CD4-positive, alpha-beta T cell treated with Interleukin-4 for 4 hours (primary cell): ENCODE data around the gene TNFSF13B.
"Not testable (repeated sequence)": the region's sequence is repeated elsewhere in the genome, so short reads cannot be mapped to it uniquely, and the experiment has no call there.

ENCODE experiments used
- DNase-seq: peaks from one replicate; pipeline ENCODE4 v3.0.0-alpha.2; 2020

Gene TNFSF13B

DNA sequence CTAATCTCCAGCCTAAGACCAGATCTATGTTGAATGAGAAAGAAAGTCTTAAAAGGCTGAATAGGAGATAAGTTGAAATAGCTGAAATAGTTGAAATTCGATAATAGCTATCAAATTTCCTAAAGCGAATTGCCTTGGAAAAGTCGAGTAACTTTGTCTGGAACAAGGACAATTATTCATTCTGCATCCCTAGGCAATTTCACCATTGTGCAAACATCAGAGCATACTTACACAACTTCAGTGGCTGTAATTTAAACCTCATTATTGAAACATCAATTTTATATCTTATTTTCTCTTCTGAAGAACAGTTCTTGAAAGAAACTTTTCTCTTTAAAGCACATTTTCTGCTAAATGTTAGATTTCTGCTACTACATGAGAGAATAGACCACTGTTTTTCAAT lies 13.6 kb downstream of the TNFSF13B start:
- no peak for DNase-seq

DNA sequence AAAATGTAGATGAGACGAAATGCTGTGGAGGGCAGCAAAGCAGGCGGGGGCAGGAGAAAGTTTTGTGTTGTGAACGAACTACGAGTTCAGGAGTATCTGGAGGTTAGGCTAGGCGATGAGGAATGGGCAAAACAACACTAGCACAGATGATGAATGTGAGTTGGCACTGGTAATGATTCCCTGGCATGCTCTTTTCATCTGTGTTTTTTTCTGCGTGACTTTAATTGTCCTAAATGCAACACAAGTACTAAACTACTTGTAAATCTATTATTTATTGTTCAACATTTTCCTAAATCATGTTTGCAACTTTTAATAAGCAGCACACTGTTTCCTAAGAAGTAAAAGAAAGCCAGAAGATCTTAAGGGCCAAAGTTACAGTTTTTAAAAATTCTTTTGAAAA lies 19.2 kb downstream of the TNFSF13B start:
- DNase-seq, result no peak

DNA sequence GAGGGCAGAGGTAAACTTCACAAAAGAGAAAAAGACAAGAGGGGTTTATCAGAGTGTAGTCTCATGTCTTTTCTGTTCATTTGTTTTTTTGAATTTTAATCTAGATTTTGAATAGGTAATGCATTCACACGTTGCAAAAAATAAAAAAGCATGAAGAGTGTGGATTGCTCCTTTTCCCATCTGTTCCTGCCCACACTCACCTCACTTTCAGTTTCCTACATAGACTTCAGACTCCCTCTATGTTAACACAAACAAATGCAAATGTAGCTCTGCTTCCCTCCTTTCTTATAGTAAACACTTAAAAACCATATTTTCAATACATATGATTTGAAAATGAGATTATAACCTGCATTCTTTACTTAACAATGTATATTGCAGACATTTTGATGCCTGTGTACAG lies 20.3 kb downstream of the TNFSF13B start:
- no peak for DNase-seq

DNA sequence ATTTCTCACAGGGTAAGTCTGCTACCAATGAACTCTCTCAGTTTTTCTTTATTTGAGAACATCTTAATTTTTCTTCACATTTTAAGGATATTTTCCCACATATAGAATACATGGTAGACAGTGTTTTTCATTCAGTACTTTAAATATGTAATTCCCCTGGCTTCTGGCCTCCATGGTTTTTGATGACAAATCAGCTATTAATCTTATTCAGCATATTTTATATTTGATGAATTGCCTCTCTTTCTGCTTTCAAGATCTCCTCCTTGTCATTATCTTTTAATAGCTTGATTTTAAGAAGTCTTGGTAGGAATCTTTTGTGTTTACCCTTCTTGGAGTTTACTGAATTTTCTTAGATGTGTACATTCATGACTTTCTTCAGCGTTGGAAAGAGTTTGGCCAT lies 27.6 kb downstream of the TNFSF13B start:
- DNase-seq, result no peak

DNA sequence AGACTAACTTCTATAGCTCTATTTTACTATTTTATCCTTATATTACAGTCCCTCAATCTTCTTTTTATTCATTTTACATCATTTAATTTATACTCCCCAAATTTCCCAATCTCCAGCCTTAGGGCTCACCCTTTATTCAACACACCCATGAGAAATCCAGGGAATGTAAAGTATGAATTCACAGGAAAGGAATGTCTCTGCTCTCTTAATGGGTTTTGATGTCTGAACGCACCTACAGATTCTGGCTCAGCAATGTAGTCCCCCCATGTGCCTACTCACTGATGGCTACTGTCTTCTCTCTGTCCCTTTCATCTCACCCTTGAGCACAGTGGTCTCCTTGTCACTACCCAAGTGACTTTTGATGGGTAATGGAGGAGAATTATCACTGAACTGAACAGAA lies 32.8 kb downstream of the TNFSF13B start:
- DNase-seq, result no peak

DNA sequence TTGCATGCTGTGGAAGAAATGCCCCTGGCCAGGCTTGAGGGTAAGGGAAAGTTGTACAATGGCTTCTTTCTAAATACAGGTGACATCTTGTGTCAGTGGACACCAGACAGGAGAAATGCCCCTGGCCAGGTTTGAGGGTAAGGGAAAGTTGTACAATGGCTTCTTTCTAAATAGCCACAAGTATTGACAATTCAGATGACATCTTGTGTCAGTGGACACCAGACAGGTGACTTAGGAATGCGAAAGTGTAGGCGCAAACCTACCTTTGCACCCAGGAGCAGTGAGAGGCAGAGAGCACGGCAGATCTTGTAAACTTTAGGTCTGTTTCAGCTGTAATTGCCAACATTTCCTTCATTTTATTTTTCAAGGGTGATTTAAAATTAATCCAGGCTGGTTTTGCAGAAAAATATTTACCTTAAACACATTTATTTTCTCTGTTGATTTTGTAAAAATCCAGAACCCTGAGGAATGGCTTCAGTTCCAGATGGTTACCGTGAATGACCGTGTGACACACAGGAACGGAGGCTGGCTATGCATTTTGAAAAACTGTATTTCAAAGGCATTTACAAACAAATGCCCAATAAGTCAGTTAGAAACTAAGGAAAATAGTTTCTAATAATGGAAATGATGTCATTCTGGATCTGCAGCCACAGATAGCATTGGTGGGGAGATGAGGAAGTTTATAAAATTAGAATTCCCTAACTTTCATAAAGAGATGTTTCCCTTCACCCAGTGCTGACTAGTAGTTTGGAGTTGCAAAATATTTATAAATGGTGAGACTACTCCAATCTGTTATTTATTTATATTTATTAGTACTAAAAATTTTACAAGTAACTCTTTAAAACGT lies 34.9 kb downstream of the TNFSF13B start:
- DNase-seq, result no peak

DNA sequence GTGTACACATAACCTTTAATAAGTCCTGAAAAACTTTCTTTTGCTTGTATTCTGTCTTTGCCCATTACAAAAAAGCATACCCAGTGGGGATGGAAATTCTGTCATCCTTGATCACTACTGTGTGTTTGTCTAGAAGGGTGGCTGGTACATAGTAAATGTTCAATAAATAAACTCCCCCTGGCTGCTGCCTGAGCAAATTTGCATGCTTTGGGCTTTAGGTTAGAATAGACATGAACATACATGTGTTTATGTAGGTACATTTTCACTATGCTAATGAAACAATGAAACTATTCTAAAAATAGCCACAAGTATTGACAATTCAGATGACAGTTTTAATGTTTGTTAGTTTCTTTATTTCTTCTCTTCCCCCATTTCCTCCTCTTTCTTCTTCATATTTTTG lies 36.1 kb downstream of the TNFSF13B start:
- no peak for DNase-seq

DNA sequence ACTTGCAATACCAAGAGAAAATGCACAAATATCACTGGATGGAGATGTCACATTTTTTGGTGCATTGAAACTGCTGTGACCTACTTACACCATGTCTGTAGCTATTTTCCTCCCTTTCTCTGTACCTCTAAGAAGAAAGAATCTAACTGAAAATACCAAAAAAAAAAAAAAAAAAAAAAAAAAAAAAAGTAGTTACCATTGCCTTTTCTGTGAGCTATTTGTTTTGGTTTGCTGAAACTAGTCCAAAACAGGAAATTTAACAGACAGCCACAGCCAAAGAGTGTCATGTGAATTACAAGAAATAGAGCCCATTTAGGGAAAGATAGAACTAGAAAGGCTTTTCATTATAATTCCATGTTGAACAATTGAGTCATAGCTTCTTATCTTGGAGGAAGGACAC lies 37.3 kb downstream of the TNFSF13B start:
- DNase-seq, result peak; percentile 29

DNA sequence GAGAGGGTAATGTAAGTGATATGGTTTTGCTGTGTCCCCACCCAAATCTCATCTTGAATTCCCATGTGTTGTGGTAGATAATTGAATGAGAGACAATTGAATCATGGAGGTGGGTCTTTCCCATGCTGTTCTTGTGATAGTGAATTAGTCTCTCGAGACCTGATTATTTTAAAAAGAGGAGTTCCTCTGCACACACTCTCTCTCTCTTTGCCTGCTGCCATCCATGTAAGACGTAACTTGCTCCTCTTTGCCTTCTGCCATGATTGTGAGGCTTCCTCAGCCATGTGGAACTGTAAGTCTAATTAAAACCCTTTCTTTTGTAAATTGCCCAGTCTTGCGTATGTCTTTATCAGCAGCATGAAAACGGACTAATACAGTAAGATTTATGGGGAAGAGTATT lies 42.1 kb downstream of the TNFSF13B start:
- DNase-seq, result not testable (repeated sequence)

DNA sequence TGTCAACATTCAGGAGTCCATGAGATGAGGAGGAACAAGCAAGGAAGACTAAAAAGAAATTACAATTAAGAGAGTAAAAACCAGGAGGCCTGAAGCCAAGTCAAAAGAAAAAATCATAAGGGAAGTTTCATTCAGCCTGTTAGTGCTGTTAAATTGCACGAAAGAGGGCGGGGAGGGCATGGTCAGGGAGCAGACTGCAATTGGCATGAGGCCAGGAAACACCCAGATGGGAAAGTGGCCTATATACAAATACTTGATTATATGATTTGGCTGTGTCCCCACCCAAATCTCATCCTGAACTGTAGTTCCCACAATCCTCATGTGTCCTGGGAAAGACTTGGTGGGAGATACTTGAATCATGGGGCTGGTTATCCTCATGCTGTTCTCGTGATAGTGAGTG lies 43.9 kb downstream of the TNFSF13B start:
- no peak for DNase-seq

DNA sequence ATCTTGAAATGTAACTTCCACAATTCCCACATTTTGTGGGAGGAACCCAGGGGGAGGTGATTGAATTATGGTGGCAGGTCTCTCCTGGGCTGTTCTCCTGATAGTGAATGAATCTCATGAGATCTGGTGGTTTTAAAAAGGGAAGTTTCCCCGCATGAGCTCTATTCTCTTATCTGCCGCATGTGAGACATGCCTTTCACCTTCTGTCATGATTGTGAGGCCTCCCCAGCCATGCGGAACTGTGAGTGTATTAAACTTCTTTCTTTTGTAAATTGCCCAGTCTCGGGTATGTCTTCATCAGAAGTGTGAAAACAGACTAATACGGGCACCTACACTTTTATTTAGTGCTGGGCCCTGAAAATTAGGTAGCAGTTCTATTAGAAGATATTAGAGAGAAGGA lies 45.8 kb downstream of the TNFSF13B start:
- no peak for DNase-seq

DNA sequence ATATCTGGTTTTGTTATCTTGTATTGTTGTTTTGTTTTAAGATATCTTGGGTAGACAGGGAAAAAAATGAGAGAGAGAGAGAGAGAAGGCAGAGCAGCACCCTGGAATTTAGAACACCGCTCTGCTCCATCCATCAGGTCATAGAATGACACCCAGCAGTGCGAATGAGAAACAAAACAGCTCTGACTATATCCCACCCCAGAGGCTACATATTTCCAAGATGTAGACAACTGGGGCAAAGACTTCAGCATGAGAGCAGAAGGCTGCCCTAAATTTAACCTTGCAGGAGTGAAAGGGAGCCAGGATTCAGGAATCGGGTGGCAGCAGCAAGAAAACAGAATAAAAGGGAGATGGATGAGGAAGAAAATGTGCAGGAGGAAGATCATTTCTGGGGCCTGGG lies 46.5 kb downstream of the TNFSF13B start:
- DNase-seq, result no peak

DNA sequence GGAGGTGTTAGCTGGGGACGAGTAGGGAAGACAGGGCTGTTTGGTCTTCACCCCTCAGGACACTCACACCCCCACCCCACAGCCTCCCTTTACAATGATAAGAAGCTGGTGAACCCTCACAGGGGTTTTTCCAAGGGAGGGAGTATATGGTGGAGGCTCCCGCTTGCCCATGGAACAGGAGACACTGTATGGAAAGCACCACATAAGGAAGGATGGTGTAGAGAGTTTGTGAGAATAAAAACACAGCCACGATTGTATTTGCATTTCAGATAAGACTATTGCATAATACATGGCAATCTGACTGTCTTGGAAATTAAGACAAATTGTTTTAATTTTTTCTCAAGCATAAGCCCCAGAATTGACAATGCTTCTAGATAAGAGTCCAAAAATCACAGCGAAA lies 46.9 kb downstream of the TNFSF13B start:
- no peak for DNase-seq

DNA sequence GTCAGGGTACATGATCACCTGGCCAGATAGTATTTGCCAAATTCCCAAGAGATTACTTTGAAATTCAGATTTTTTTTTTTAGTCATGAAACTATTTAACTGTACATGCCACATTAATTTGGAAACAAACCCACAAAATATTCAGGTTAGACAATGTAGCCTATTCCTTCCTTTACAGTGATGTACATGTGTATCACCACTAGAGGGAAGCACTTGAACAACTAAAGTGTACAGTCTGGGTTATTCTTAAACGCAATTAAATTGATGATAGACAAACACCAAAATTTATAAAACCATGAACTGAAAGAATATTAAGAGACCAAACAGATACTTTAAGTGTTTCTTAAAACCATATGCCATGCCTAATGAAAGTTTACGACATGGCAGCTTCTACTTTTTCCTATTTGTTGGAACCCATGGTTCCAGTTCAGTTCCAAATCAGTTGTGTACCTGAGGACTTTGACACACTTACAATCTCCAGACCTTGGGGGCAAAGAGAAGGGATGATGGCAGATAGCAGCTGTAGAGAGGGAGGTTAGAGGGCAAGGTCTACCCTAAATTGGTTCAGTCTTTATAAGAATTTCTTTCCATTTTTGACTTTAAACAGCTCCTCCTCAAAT lies 52.8 kb downstream of the TNFSF13B start:
- peak; percentile 56 for DNase-seq

DNA sequence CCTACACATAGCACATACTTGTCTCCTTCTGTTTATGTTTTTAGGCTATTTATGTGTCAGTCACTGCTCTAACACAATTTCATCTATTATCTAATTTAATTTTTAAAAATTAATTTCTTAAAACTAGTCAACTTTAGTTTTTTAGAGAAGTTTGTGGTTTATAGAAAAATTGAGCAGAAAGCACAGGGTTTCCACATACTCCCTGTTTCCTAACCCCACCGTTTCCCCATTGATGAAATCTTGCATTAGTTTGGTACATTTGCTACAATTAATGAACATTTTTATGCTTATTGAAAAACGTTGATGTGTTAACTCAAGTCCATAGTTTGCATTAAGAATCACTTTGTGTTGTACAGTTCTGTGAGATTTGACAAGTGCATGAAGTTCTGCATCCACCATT lies 53.5 kb downstream of the TNFSF13B start:
- no peak for DNase-seq

DNA sequence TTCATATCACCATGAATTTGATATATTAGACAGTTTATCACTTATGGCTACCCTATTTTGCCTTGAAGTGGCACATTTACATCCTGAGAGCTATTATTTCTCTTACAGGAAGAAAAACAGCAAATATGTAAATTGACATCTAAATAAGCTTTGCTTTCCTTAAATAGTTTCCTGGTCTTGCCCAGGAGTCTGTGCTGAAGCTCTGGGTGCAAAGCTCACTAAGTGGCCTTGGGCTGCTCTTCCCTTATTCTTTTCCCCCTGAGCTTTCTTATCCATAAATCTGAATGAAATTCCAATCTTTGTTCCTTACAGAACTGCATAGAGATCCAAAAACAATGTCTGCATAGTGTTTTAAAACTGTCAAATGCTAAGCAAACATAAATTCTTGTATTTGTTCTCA lies 56.3 kb downstream of the TNFSF13B start:
- no peak for DNase-seq

DNA sequence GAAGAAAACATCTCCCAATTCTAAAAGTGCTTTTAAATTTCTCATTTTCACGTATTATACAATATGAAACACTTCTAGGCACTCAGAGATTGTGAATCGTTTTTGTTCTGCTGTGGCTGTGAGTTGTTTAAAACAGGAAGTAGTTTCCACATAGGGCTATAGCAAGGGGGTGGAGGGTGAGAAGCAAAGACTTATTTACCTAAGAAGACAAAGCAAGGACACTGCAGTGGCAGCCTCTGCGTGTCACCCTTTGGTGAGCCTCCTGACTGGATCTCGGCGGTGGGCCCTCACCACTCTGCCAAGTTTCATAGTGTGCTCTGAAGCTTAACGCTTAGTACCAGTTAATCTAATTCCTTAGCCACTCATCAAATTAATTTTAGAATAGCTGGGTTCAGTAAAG lies 56.8 kb downstream of the TNFSF13B start:
- DNase-seq, result peak; percentile 33

DNA sequence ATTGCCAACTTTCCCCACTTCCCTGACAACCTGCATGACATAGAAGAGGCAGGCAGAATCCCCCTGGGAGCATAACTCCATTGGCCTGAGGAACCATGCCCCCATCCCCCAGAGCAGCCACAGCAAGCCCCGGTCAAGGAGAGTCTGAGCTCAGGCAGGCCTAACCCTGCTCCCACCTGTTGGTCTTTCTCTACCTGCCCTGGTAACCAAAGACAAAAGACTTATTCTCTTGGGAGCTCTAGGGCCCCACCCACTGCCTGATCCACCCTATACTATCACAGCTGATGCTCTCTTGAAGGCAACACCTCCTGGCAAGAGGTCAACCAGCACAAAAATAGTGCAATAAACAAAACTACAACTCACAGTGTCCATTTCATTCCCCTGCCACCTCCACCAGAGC lies 59.3 kb downstream of the TNFSF13B start:
- DNase-seq, result no peak

DNA sequence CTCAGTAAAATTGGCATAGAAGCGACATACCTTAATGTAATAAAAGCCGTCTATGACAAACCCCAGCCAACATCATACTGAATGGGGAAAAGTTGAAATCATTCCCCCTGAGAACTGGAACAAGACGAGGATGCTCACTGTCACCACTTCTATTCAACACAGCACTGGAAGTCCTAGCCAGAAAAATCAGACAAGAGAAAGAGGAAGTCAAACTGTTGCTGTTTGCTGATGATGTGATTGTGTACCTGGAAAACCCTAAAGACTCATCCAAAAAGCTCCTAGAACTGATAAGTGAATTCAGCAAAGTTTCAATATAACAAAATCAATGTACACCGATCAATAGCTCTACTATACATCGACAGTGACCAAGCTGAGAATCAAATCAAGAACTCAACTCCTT lies 63.3 kb downstream of the TNFSF13B start:
- no peak for DNase-seq

DNA sequence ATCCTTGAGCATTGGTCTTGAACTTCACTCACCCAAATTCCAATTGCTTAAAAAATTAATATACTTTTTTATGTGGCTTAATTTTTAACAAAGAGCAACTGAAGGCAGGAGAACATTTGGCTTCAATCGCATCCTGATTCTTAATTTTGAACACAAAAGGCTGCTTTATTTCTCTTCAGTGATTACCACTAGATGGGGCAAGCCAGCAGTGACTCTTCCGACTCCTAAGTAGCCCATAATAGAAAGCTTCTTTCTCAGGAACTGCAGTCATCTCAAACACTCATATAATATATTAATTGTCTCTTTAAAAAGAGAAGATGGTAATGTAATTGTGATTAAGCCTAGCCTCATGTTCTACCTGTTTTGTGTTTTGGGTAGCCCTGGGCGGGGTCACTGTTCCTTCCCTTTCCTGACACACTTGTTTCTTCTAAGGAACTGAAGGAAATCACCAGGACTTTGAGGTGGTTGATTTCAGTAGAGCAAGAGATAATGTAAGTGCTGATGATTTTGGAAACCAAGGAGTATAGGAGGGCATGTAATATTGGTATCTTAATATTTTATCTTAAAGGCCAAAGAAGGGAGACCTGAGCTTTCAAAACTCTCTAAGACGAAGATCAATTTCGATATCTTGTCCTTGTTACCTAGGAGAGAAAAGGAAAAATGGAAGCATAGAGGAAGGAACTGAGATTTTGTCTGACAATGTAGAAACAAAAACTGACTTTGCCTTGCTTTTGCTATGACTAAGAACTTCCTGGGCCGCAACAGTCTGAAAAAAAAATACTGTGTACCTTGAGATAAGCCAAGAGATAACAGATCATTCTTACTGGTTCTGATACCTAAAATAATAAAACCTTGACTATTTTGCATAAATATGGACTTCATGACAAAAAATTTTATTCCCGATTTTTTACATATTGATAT lies 73.1 kb downstream of the TNFSF13B start:
- DNase-seq, result peak; percentile 55

DNA sequence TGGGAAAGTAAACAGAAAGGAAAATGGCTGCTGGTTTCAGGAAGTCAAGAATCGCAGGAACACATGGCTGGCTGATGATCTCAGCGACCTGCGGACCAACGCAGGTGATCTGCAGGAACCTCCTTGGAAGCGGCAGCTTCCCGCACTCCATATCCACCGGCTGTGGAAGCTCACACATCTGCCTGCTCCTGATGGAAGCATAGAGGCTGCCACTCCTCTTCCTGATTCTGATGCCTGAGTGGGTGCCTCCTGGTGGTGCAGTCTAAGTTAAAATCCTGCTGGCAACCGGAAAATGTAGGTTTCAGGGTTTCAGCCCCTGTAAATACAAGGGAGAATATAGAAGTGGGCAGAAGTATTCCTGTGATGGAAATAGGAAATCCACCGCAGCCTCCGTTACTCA lies 75.5 kb downstream of the TNFSF13B start:
- no peak for DNase-seq

DNA sequence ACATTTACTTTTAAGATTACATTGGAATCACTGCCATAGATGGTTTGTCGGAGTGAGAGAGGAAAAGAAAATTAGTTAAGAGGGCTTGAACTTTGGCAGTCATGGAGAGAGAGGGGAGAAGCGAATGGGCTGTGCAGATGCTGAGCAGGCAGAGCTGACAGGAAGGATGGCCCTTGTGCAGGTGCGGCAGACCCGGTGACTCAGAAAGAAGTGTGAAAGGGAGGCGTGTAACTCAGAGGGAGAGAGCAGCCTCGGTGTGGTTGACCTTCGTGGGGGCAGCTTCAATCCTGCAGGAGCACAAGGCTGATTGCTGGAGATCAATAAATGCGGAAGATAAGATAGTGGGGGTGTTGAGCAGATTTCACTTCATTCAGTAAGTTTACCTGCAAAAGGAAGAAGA lies 76.9 kb downstream of the TNFSF13B start:
- DNase-seq, result peak; percentile 35

DNA sequence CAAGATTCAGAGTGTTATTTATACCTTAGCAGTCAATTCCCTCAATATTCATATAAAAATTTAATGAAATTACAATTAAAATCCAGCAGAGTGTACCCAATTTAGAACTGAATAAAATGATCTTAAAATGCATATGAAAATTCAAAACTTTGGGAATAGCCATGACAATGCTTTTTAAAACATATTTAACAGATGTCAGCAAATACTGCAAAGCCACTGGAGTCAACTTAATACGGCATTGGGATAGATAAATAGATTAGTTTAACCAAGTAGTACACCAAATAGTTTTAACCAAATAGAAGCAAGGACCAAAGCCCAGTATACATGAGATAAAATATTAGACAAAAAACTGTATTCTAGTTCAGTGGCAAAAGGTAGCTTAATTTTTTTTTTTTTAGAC lies 79.8 kb downstream of the TNFSF13B start:
- no peak for DNase-seq

DNA sequence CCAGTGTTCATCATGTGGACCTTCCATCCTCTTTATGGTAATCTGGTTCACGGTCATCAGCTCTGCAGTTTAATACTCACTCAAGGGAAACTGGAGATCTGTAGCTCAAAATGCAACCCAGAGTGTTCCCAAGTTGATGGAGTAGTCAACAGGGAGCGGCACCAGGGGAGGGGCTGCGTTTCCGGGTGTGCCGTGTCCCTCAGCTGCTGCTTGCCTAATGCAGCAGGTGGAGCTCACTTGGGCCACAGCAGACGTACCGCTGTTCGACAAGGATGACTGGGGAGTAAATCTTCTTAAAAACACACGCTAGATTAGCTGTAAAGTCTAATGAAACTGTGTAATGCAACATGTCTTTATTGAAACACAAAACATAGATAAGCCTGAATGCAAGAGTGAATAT lies 81.1 kb downstream of the TNFSF13B start:
- no peak for DNase-seq
